NOMO-1 (cell line): ENCODE data around the gene ZBTB40.
A peak's percentile ranks its signal among the peaks of the same experiment; 100 is the strongest.

Experiments used
- DNase-seq, 2 experiments: peaks; one replicate each; lab custom pipeline; 2025; ENCODE audit not compliant: unreplicated experiment in 2 of 2; lab: John Stamatoyannopoulos, UW

ZBTB40 gene

DNA sequence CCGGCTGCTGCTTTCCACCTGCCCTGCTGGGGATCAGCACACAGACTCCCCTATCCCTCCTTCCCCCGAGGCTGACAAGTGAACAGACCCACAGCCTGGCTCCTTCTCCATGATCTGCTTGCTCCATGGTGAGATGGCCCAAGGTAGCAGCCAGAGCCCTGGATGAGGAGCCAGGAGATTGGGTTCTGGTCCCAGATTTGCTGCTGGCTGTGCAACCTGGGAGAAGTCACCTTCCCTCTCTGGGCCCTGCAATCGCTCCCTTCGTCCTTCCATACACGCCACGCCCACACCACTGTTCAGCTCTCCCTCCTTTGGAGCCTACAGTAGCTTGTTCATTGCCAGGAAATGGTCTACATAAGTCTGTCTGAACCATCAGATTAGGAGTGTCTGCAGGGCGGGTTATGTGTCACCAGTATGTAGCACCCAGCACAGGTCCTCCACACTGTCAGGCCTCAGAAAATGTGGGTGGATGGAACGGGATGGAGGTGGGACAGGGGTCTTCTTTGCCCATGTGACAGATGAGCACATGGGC is 102.4 kb downstream of the ZBTB40 start:
- no peak for DNase-seq

- DNase-seq = no peak
Observed at GRCh38 chr1:22555371-22555656, 103.7 kb downstream of the ZBTB40 start.

DNA sequence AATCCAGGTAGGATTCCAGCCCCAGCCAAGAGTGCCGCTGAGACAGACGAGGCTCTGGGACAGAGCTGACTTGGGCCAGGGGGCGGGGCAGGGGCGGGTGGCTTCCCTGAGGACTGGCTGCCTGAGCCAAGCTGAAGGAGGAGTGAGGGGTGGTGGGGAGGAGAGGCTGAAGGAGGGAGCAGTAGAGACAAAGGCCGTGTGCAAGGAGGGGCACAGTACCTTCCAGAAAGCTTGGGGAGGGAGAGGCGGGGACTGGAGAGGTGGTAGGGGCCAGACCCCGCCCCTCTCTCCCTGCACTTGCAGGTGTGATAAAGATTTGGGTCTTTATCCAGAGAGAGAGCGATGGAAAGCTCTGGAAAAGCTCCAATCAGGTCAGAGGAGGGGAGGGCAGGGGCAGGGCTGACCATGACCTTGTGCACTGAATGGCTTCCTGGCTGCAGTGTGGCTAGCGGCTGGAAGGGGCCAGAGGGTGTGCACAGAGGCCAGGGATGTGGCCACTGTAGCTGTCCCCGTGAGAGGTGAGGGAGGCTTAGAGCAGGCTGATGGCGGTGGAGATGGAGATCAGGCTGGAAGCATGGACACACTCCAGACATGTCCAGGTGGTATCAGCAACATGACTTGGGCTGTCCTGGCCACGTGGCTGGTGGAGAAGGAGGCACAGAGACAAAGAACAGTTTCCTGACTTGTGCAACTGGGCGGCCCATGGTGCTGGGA is 104.9 kb downstream of the ZBTB40 start:
- no peak for DNase-seq

DNA sequence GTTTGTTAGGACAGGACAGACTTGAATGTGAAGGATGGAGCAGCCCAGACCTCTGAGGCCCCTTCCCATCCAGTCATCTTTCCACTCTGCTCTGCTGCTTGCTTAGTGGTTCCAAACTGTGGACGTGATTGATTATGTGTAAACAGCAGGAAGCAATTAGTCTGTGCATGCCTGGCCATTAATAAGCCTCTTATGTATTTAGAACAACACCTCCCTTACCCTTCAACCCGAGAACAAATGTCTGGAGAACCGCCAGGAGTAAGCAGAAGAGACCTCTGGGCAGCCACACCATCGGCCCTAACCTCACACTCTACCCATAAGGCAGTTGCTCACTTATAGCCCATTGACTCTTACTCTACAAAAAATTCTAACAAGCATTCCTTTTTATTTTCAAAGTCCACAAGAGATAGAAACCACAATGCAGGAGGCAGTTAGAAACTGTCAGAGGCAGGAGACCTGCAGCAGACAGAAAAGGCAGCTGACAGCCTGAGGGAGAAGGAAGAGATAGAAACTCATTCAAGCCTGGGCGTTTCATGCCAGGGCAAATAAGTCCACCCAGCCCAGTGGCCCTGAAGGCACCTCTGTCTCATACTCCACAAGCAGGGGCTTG is 105.8 kb downstream of the ZBTB40 start:
- DNase-seq = no peak

GRCh38 chr1:22562584-22563583 is 111.2 kb downstream of the ZBTB40 start, which contains the start of gene EPHA8:
EPHA8 (plus strand) TSS chr1:22563489; CDS start chr1:22563636, 147 bp downstream.
- no peak for DNase-seq

GRCh38 chr1:22563671-22564602 is 112.3 kb downstream of the ZBTB40 start:
- no peak for DNase-seq

GRCh38 chr1:22566161-22566560 is 114.5 kb downstream of the ZBTB40 start:
- DNase-seq = no peak

- DNase-seq = no peak
Observed at GRCh38 chr1:22567197-22567596, 115.5 kb downstream of the ZBTB40 start.

DNA sequence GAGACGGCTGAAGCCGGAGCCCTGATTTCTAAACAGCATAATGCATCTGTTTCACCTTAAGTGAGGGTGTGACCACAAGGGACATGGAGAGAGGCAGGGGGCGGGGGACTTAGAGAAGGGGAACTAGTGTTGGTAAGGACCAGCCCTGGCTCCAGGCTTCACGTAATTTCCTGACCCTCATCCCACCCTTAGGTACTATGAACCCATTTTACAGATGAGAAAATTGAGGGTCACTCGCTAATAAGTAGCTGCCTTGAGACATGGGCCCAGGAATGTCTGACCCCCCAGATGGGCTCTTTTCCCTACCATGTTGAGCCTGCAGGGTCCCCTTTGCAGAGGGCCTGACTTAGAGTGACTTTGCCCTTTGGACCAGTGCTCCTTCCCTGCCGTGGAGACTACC is 116.3 kb downstream of the ZBTB40 start:
- DNase-seq = no peak

- no peak for DNase-seq
Observed at GRCh38 chr1:22569269-22569668, 117.6 kb downstream of the ZBTB40 start.

GRCh38 chr1:22570140-22570909 is 118.7 kb downstream of the ZBTB40 start:
- no peak for DNase-seq

DNA sequence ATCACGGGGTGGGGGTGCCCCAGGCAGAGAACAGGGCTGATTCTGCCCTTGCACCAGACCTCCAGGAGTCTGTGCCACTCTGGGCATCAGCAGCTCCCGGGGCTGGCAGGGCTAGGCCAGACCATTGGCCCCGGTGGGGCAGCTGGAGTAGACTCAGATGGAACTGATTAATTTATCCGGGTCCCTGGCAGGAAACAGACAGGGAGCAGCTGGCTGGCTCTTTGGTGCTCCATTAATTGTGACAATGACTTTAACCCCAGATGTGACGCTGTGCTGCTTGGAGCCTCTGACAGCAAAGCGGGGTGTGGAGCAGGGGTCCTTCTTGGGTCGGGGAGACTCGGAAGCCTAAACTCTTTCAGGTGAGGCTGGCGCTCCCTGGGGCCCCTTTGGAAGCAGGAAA is 121.2 kb downstream of the ZBTB40 start:
- DNase-seq = no peak

- DNase-seq = no peak
Observed at GRCh38 chr1:22573237-22573636, 121.6 kb downstream of the ZBTB40 start.

GRCh38 chr1:22575532-22576149 is 124.0 kb downstream of the ZBTB40 start:
- DNase-seq = peak in 1 of 2 experiments; percentile 3

DNA sequence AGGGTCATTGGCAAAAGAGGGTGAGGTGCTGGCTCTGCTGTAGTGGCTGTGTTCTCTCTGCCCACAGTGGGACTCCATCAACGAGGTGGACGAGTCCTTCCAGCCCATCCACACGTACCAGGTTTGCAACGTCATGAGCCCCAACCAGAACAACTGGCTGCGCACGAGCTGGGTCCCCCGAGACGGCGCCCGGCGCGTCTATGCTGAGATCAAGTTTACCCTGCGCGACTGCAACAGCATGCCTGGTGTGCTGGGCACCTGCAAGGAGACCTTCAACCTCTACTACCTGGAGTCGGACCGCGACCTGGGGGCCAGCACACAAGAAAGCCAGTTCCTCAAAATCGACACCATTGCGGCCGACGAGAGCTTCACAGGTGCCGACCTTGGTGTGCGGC is 124.5 kb downstream of the ZBTB40 start:
- DNase-seq = no peak

GRCh38 chr1:22576617-22577016 is 125.0 kb downstream of the ZBTB40 start:
- DNase-seq = no peak

- no peak for DNase-seq
Observed at GRCh38 chr1:22578732-22579361, 127.2 kb downstream of the ZBTB40 start.

- no peak for DNase-seq
Observed at GRCh38 chr1:22579541-22580155, 128.0 kb downstream of the ZBTB40 start.
